Measurements from ENCODE around the gene PTPRD. TPM values are rescaled to one million over a fixed set of nuclear protein-coding genes. Genes with fewer than 3 reads are reported as not detected.

The PTPRD gene
- total RNA-seq, 4 donors from 2014 or later, result 85.8 to 169 (median 135) TPM

- Histone ChIP-seq H3K4me1 (no peaks in the 10 kb centered on the region), H3K36me3 (no peaks in the 10 kb centered on the region), H3K4me3 (no peak overlapping the region), H3K27ac (no peak overlapping the region), H3K27me3 (no peaks in the 10 kb centered on the region), H3K9me3 (no peaks in the 10 kb centered on the region)
- no peak for DNase-seq
- TF ChIP-seq CTCF (IDR thresholded peaks at IDR 0.05), result no peak
- no peak for TF ChIP-seq POLR2A (IDR thresholded peaks at IDR 0.05)
These were observed 1216.3 kb downstream of the PTPRD start for GRCh38 chr9:9396518-9396917.

- Histone ChIP-seq H3K36me3 (no peaks in the 10 kb centered on the region), H3K9me3 (no peaks in the 10 kb centered on the region), H3K4me3 (no peak overlapping the region), H3K4me1 (no peaks in the 10 kb centered on the region), H3K27ac (no peak overlapping the region), H3K27me3 (no peaks in the 10 kb centered on the region)
- TF ChIP-seq POLR2A (IDR thresholded peaks at IDR 0.05), result no peak
- no peak for TF ChIP-seq CTCF (IDR thresholded peaks at IDR 0.05)
- no peak for DNase-seq
These were observed 1217.3 kb downstream of the PTPRD start for GRCh38 chr9:9395539-9395938.

- Histone ChIP-seq H3K9me3 (no peaks in the 10 kb centered on the region), H3K27ac (no peak overlapping the region)
- no peak for DNase-seq
These were observed 1220.0 kb downstream of the PTPRD start for GRCh38 chr9:9392755-9393154.

GRCh38 chr9:9389904-9390303, 1222.9 kb downstream of the PTPRD start:
- Histone ChIP-seq H3K4me3 (no peak overlapping the region), H3K4me1 (no peaks in the 10 kb centered on the region), H3K36me3 (no peaks in the 10 kb centered on the region), H3K27ac (no peak overlapping the region), H3K27me3 (no peaks in the 10 kb centered on the region), H3K9me3 (no peaks in the 10 kb centered on the region)
- no peak for DNase-seq
- no peak for TF ChIP-seq CTCF (IDR thresholded peaks at IDR 0.05)

More at GRCh38 chr9:9392755-9393154, 1220.0 kb downstream of the PTPRD start:
- no peaks in the 10 kb centered on the region for H3K36me3 ChIP-seq
- TF ChIP-seq POLR2A (IDR thresholded peaks at IDR 0.05), result no peak
- TF ChIP-seq CTCF (IDR thresholded peaks at IDR 0.05), result no peak
- H3K4me3 ChIP-seq, result no peak overlapping the region
- H3K27me3 ChIP-seq, result no peaks in the 10 kb centered on the region
- no peaks in the 10 kb centered on the region for H3K4me1 ChIP-seq

- Histone ChIP-seq H3K9me3 (no peaks in the 10 kb centered on the region), H3K4me1 (no peaks in the 10 kb centered on the region), H3K36me3 (no peaks in the 10 kb centered on the region), H3K27me3 (no peaks in the 10 kb centered on the region), H3K4me3 (no peak overlapping the region), H3K27ac (no peak overlapping the region)
- TF ChIP-seq POLR2A (IDR thresholded peaks at IDR 0.05), result no peak
- TF ChIP-seq CTCF (IDR thresholded peaks at IDR 0.05), result no peak
- DNase-seq, result no peak
These were observed 1225.2 kb downstream of the PTPRD start for GRCh38 chr9:9387511-9388115.

- TF ChIP-seq POLR2A (IDR thresholded peaks at IDR 0.05) (no peak), CTCF (IDR thresholded peaks at IDR 0.05) (no peak)
- no peak for DNase-seq
These were observed 1250.5 kb downstream of the PTPRD start for GRCh38 chr9:9362332-9362731.

More at GRCh38 chr9:9362332-9362731, 1250.5 kb downstream of the PTPRD start:
- H3K36me3 ChIP-seq, result no peaks in the 10 kb centered on the region
- no peak overlapping the region for H3K27ac ChIP-seq
- no peak overlapping the region for H3K4me3 ChIP-seq
- H3K9me3 ChIP-seq, result no peaks in the 10 kb centered on the region
- no peaks in the 10 kb centered on the region for H3K4me1 ChIP-seq
- no peaks in the 10 kb centered on the region for H3K27me3 ChIP-seq

All from Peyer's patch (tissue), 4 donors.